Hepatocyte (in vitro differentiated cells): Measurements from ENCODE around the gene STARD10. TPM values are rescaled to one million over a fixed set of nuclear protein-coding genes. Genes with fewer than 3 reads are reported as not detected.
A peak's percentile ranks its signal among the peaks of the same experiment; 100 is the strongest.

Experiments
- DNase-seq: peaks from one replicate; pipeline ENCODE4 v3.0.0-alpha.2; 2016; ENCODE audit warnings: low spot score
- H2AFZ ChIP-seq: fragments of 200-600 bp; sonication (generic); 2 replicates; pipeline ENCODE4 v1.6.0; 2016; ENCODE audit warnings: antibody characterized with exemption, mild to moderate bottlenecking
- H3K27ac ChIP-seq: fragments of 200-600 bp; sonication (generic); 2 replicates; pipeline ENCODE4 v1.5.1; 2016; ENCODE audit warnings: mild to moderate bottlenecking
- H3K27me3 ChIP-seq: fragments of 200-600 bp; sonication (generic); 2 replicates; pipeline ENCODE4 v1.6.1; 2016
- H3K36me3 ChIP-seq: fragments of 200-600 bp; sonication (generic); replicated peaks from 2 replicates; pipeline ENCODE4 v1.5.1; 2016; ENCODE audit warnings: low read depth; ENCODE audit not compliant: insufficient read depth
- H3K4me1 ChIP-seq: fragments of 200-600 bp; sonication (generic); 2 replicates; pipeline ENCODE4 v1.5.1; 2016; ENCODE audit warnings: mild to moderate bottlenecking, moderate library complexity; ENCODE audit not compliant: insufficient read depth
- H3K4me2 ChIP-seq: fragments of 200-600 bp; sonication (generic); 2 replicates; pipeline ENCODE4 v1.6.0; 2016
- H3K4me3 ChIP-seq: fragments of 200-600 bp; sonication (generic); 2 replicates; pipeline ENCODE4 v1.5.1; 2016; ENCODE audit warnings: mild to moderate bottlenecking
- H3K79me2 ChIP-seq: fragments of 200-600 bp; sonication (generic); 2 replicates; pipeline ENCODE4 v1.6.0; 2017; ENCODE audit warnings: mild to moderate bottlenecking
- H3K9me2 ChIP-seq: fragments of 200-600 bp; sonication (generic); replicated peaks from 2 replicates; pipeline ENCODE4 v1.6.0; 2017; ENCODE audit warnings: mild to moderate bottlenecking; ENCODE audit not compliant: insufficient read depth
- H3K9me3 ChIP-seq: fragments of 200-600 bp; sonication (generic); 2 replicates; pipeline ENCODE4 v1.5.1; 2016; ENCODE audit warnings: low read depth, mild to moderate bottlenecking
- H4K20me1 ChIP-seq: fragments of 200-600 bp; sonication (generic); 2 replicates; pipeline ENCODE4 v1.6.0; 2016; ENCODE audit warnings: mild to moderate bottlenecking; ENCODE audit not compliant: insufficient read depth, poor library complexity, severe bottlenecking
- CTCF ChIP-seq: fragments of 200-600 bp; sonication (generic); IDR thresholded peaks from 2 replicates; pipeline ENCODE4 v1.5.1; 2016; ENCODE audit warnings: antibody characterized with exemption, mild to moderate bottlenecking; ENCODE audit not compliant: poor library complexity
- EZH2 ChIP-seq: fragments of 200-600 bp; sonication (generic); IDR thresholded peaks from 2 replicates; pipeline ENCODE4 v1.6.1; 2016; ENCODE audit warnings: antibody characterized with exemption, mild to moderate bottlenecking, borderline replicate concordance
- EZH2phosphoT487 ChIP-seq: fragments of 200-600 bp; sonication (generic); IDR thresholded peaks from one replicate; pipeline ENCODE4 v1.6.1; 2018; ENCODE audit warnings: antibody characterized with exemption, mild to moderate bottlenecking, low read depth, moderate library complexity; ENCODE audit not compliant: unreplicated experiment, severe bottlenecking
- WGBS: methylation state at CpG from one replicate; pipeline ENCODE4 v1.1.6; 2016; ENCODE audit warnings: low lambda C conversion rate; ENCODE audit errors: missing lambda C conversion rate; 5-methylcytosine and 5-hydroxymethylcytosine counted together
- polyA plus RNA-seq: library from polyadenylated mRNA; unstranded; fragments of >200 nt; fragmentation: Nextera tagmentation; extraction: Ambion mirVana; gene quantifications from 2 replicates; pipeline ENCODE4 v1.2.1, GENCODE V29; 2016
- total RNA-seq: library from RNA; depleted of rRNA; stranded (reverse); fragments of >200 nt; gene quantifications from 2 replicates; pipeline ENCODE4 v1.2.3, GENCODE V29; 2014

Gene STARD10
- total and polyA plus RNA-seq, 2 experiments from 2014 or later, result 290 to 686 TPM

- Histone ChIP-seq H3K36me3 (no peaks in the 10 kb centered on the region), H4K20me1 (no peaks in the 10 kb centered on the region), H3K9me2 (no peaks in the 10 kb centered on the region), H3K27ac (peak overlapping the region; percentile 88), H3K4me1 (peaks cover 32% of the 10 kb centered on the region), H2AFZ (no peak overlapping the region), H3K4me2 (peak overlapping the region; percentile 54), H3K79me2 (peaks cover 86% of the 10 kb centered on the region), H3K27me3 (no peaks in the 10 kb centered on the region), H3K4me3 (no peak overlapping the region), H3K9me3 (no peaks in the 10 kb centered on the region)
- DNase-seq, result peak; percentile 58
- no peak for TF ChIP-seq CTCF
- no peak for TF ChIP-seq EZH2phosphoT487
- TF ChIP-seq EZH2, result no peak
- WGBS, result 63% methylated on average over 7 of the region's 7 CpGs
Measured at GRCh38 chr11:72741849-72742512, 51.9 kb downstream of the STARD10 start.

GRCh38 chr11:72741429-72741833 lies 52.4 kb downstream of the STARD10 start:
- Histone ChIP-seq H3K27ac (peak overlapping the region; percentile 88), H3K27me3 (no peaks in the 10 kb centered on the region), H3K9me3 (no peaks in the 10 kb centered on the region), H3K79me2 (peaks cover 85% of the 10 kb centered on the region), H4K20me1 (no peaks in the 10 kb centered on the region), H3K4me3 (no peak overlapping the region), H3K4me1 (peaks cover 29% of the 10 kb centered on the region), H3K4me2 (peak overlapping the region; percentile 54), H3K9me2 (no peaks in the 10 kb centered on the region), H3K36me3 (no peaks in the 10 kb centered on the region), H2AFZ (no peak overlapping the region)
- DNase-seq, result peak; percentile 64
- no peak for TF ChIP-seq CTCF
- no peak for TF ChIP-seq EZH2
- no peak for TF ChIP-seq EZH2phosphoT487
- WGBS, result 65% methylated on average over 8 of the region's 8 CpGs

GRCh38 chr11:72740562-72741428 lies 53.1 kb downstream of the STARD10 start:
- 63% methylated on average over 10 of the region's 10 CpGs for WGBS
- H3K4me2 ChIP-seq, result peak overlapping the region; percentile 54

More at GRCh38 chr11:72740562-72741428, 53.1 kb downstream of the STARD10 start:
- Histone ChIP-seq H3K79me2 (peaks cover 79% of the 10 kb centered on the region), H2AFZ (no peak overlapping the region), H3K4me1 (peaks cover 29% of the 10 kb centered on the region), H3K27me3 (no peaks in the 10 kb centered on the region), H3K27ac (peak overlapping the region; percentile 88), H3K9me3 (no peaks in the 10 kb centered on the region), H4K20me1 (no peaks in the 10 kb centered on the region), H3K4me3 (no peak overlapping the region), H3K9me2 (no peaks in the 10 kb centered on the region), H3K36me3 (no peaks in the 10 kb centered on the region)
- TF ChIP-seq EZH2 (no peak), CTCF (no peak)
- no peak for DNase-seq
